Measurements from ENCODE around the gene TGFBR3L.

The TGFBR3L gene

GRCh38 chr19:7914598-7915045 is at the start of gene TGFBR3L:
Gene TGFBR3L (plus strand): TSS chr19:7914830.
- peak within 1 kb of the TSS; percentile 51 for H3K4me3 ChIP-seq (ENCODE audit: low read depth, low read length)
- no peak for DNase-seq (ENCODE audit: low read depth)

GRCh38 chr19:7865262-7865911 is 49.2 kb upstream of the TGFBR3L start:
- DNase-seq (ENCODE audit: low read depth) = no peak
- H3K4me3 ChIP-seq (ENCODE audit: low read depth, low read length) = no peak overlapping the region

- no peak overlapping the region for H3K4me3 ChIP-seq (ENCODE audit: low read depth, low read length)
- no peak for DNase-seq (ENCODE audit: low read depth)
Measured at GRCh38 chr19:7866399-7867091, 48.1 kb upstream of the TGFBR3L start.

GRCh38 chr19:7867092-7867844 is 47.4 kb upstream of the TGFBR3L start:
- no peak overlapping the region for H3K4me3 ChIP-seq (ENCODE audit: low read depth, low read length)
- DNase-seq (ENCODE audit: low read depth) = no peak

GRCh38 chr19:7868326-7868670 is 46.3 kb upstream of the TGFBR3L start:
- no peak for DNase-seq (ENCODE audit: low read depth)
- no peak overlapping the region for H3K4me3 ChIP-seq (ENCODE audit: low read depth, low read length)

GRCh38 chr19:7868671-7869452 is 45.8 kb upstream of the TGFBR3L start:
- no peak for DNase-seq (ENCODE audit: low read depth)
- peak overlapping the region; percentile 47 for H3K4me3 ChIP-seq (ENCODE audit: low read depth, low read length)

- DNase-seq (ENCODE audit: low read depth) = no peak
- H3K4me3 ChIP-seq (ENCODE audit: low read depth, low read length) = peak overlapping the region; percentile 47
Measured at GRCh38 chr19:7869453-7869909, 45.1 kb upstream of the TGFBR3L start.

GRCh38 chr19:7869910-7870511 is 44.6 kb upstream of the TGFBR3L start:
- no peak for DNase-seq (ENCODE audit: low read depth)
- H3K4me3 ChIP-seq (ENCODE audit: low read depth, low read length) = peak overlapping the region; percentile 47

GRCh38 chr19:7870571-7871436 is 43.8 kb upstream of the TGFBR3L start:
- no peak overlapping the region for H3K4me3 ChIP-seq (ENCODE audit: low read depth, low read length)
- no peak for DNase-seq (ENCODE audit: low read depth)

GRCh38 chr19:7871437-7872305 is 43.0 kb upstream of the TGFBR3L start:
- peak overlapping the region; percentile 40 for H3K4me3 ChIP-seq (ENCODE audit: low read depth, low read length)
- DNase-seq (ENCODE audit: low read depth) = peak; percentile 74

- peak overlapping the region; percentile 40 for H3K4me3 ChIP-seq (ENCODE audit: low read depth, low read length)
- DNase-seq (ENCODE audit: low read depth) = no peak
Measured at GRCh38 chr19:7872306-7873204, 42.1 kb upstream of the TGFBR3L start.

- H3K4me3 ChIP-seq (ENCODE audit: low read depth, low read length) = peak overlapping the region; percentile 20
- no peak for DNase-seq (ENCODE audit: low read depth)
Measured at GRCh38 chr19:7873304-7874075, 41.1 kb upstream of the TGFBR3L start.

- no peak for DNase-seq (ENCODE audit: low read depth)
- H3K4me3 ChIP-seq (ENCODE audit: low read depth, low read length) = peak within 1 kb of the TSS; percentile 20
Measured at GRCh38 chr19:7874076-7874896, 40.3 kb upstream of the TGFBR3L start, which contains the start of gene PRR36. Gene PRR36 (minus strand): TSS chr19:7874390. CDS start chr19:7873689, 701 bp downstream.

GRCh38 chr19:7874897-7875273 is 39.7 kb upstream of the TGFBR3L start:
- H3K4me3 ChIP-seq (ENCODE audit: low read depth, low read length) = no peak overlapping the region
- DNase-seq (ENCODE audit: low read depth) = no peak

GRCh38 chr19:7877249-7877836 is 37.3 kb upstream of the TGFBR3L start:
- DNase-seq (ENCODE audit: low read depth) = no peak
- no peak overlapping the region for H3K4me3 ChIP-seq (ENCODE audit: low read depth, low read length)
